C4-2B (cell line): Measurements from ENCODE around the gene AP3S1.

Experiments
- H3K27ac ChIP-seq: fragments of 450-650 bp; 2 replicates; pipeline ENCODE4 v1.5.1; 2017
- ZFX ChIP-seq: fragments of 450-650 bp; IDR thresholded peaks from 2 replicates; pipeline ENCODE4 v1.6.1; 2017
- TF ChIP-seq, protein P1 (sequence below): fragments of 450-650 bp; conservative IDR thresholded peaks from 2 replicates; pipeline ENCODE4 v1.5.1; 2017; ENCODE audit warnings: mild to moderate bottlenecking

Gene AP3S1

DNA sequence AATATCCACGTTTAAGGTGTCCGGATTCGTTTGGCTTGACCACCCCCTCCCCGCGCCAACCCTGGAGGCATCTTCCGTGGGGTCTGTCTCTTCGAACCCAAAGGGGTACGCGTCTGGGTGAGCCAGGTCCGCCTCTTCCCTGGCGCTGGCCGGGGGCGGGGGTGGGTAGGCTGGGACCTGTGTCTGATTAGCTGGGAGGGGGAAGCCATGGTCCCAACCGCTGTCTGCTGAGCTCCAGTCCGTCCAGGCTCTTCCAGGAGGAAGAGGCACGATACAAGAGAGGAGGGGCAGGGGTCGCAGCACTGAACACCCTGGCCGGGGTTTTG, 120.5 kb downstream of the AP3S1 start, which contains the start of gene LVRN:
TSS of gene LVRN (plus strand) at position 237 of the 326 bp plus-strand sequence. CDS start 143 bp downstream, outside the sequence.
- no peak within 1 kb of the TSS for H3K27ac ChIP-seq
- TF ChIP-seq, protein P1, sequence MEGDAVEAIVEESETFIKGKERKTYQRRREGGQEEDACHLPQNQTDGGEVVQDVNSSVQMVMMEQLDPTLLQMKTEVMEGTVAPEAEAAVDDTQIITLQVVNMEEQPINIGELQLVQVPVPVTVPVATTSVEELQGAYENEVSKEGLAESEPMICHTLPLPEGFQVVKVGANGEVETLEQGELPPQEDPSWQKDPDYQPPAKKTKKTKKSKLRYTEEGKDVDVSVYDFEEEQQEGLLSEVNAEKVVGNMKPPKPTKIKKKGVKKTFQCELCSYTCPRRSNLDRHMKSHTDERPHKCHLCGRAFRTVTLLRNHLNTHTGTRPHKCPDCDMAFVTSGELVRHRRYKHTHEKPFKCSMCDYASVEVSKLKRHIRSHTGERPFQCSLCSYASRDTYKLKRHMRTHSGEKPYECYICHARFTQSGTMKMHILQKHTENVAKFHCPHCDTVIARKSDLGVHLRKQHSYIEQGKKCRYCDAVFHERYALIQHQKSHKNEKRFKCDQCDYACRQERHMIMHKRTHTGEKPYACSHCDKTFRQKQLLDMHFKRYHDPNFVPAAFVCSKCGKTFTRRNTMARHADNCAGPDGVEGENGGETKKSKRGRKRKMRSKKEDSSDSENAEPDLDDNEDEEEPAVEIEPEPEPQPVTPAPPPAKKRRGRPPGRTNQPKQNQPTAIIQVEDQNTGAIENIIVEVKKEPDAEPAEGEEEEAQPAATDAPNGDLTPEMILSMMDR, result no peak
- no peak for TF ChIP-seq ZFX

DNA sequence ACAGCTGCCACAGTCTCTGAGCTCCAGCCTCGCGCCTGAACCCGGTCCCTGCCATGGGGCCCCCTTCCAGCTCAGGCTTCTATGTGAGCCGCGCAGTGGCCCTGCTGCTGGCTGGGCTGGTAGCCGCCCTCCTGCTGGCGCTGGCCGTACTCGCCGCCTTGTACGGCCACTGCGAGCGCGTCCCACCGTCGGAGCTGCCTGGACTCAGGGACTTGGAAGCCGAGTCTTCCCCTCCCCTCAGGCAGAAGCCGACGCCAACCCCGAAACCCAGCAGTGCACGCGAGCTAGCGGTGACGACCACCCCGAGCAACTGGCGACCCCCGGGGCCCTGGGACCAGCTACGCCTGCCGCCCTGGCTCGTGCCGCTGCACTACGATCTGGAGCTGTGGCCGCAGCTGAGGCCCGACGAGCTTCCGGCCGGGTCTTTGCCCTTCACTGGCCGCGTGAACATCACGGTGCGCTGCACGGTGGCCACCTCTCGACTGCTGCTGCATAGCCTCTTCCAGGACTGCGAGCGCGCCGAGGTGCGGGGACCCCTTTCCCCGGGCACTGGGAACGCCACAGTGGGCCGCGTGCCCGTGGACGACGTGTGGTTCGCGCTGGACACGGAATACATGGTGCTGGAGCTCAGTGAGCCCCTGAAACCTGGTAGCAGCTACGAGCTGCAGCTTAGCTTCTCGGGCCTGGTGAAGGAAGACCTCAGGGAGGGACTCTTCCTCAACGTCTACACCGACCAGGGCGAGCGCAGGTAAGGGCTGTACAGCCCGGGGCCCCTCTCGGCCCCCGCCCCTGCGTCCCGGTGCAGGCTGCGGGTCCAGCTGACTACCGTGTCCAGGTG, 121.0 kb downstream of the AP3S1 start:
- no peak for TF ChIP-seq ZFX
- TF ChIP-seq, protein P1, result no peak
- no peak overlapping the region for H3K27ac ChIP-seq

DNA sequence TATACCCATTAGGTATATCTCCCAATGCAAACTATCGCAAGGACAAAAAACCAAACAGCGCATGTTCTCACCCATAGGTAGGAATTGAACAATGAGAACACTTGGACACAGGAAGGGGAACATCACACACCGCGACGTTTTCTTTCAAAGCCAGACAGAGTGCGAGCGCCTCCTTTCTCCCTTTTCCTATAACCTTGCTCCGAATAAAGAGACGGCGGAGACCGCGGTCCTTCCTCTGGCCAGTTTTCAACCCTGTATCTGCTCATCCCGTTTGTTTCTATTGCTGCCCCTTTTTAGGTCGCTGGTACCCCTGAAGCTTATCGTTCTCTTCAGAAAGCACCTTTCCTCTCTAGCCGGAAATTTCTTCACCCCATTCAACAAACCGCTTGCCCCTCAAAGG, 121.8 kb downstream of the AP3S1 start:
- no peak overlapping the region for H3K27ac ChIP-seq
- TF ChIP-seq, protein P1, result no peak
- no peak for TF ChIP-seq ZFX
